Mesothelial cell of epicardium (in vitro differentiated cells): ENCODE results near the gene VSTM2B. TPM values are rescaled to one million over a fixed set of nuclear protein-coding genes. Genes with fewer than 3 reads are reported as not detected.
A peak's percentile ranks its signal among the peaks of the same experiment; 100 is the strongest.

ENCODE experiments used
- DNase-seq, 2 experiments: peaks; one replicate each; pipeline ENCODE4 v3.0.0; 2021; ENCODE audit warnings: low spot score in 2 of 2; ENCODE audit not compliant: unreplicated experiment in 2 of 2
- H3K27ac Mint-ChIP-seq: 2 replicates; pipeline ENCODE4 v1.8.0; 2021; ENCODE audit warnings: mixed read lengths
- H3K27me3 Mint-ChIP-seq: 2 replicates; pipeline ENCODE4 v1.8.0; 2021; ENCODE audit warnings: low read depth, mixed read lengths
- H3K36me3 Mint-ChIP-seq: 2 replicates; pipeline ENCODE4 v1.8.0; 2021; ENCODE audit warnings: mixed read lengths
- H3K4me1 Mint-ChIP-seq: 2 replicates; pipeline ENCODE4 v1.8.0; 2021; ENCODE audit warnings: mixed read lengths
- H3K4me3 Mint-ChIP-seq: 2 replicates; pipeline ENCODE4 v1.8.0; 2021; ENCODE audit warnings: mild to moderate bottlenecking, moderate library complexity, mixed read lengths
- H3K9me3 Mint-ChIP-seq: 2 replicates; pipeline ENCODE4 v1.8.0; 2021; ENCODE audit warnings: mixed read lengths
- CTCF ChIP-seq: fragments of 200-600 bp; sonication (generic); IDR thresholded peaks from one replicate; pipeline ENCODE4 v1.5.0; 2021; ENCODE audit warnings: antibody characterized with exemption; ENCODE audit not compliant: unreplicated experiment
- total RNA-seq: library from RNA; stranded (reverse); gene quantifications from 3 replicates; pipeline ENCODE4 v1.2.1, GENCODE V29; 2021

VSTM2B gene
- total RNA-seq, 1 donor from 2014 or later, result not detected

- Mint-ChIP-seq H3K27ac (no peak overlapping the region), H3K36me3 (no peaks in the 10 kb centered on the region), H3K27me3 (peaks cover 45% of the 10 kb centered on the region), H3K9me3 (no peaks in the 10 kb centered on the region), H3K4me3 (no peak overlapping the region), H3K4me1 (peaks cover 4% of the 10 kb centered on the region)
- peak in 1 of 2 experiments; percentile 16 for DNase-seq
- no peak for TF ChIP-seq CTCF
These were observed 27.9 kb upstream of the VSTM2B start for GRCh38 chr19:29497686-29498436.

- no peak for DNase-seq
- H3K27me3 Mint-ChIP-seq, result peaks cover 39% of the 10 kb centered on the region
- no peak overlapping the region for H3K27ac Mint-ChIP-seq
- no peak for TF ChIP-seq CTCF
- H3K9me3 Mint-ChIP-seq, result no peaks in the 10 kb centered on the region
- H3K4me3 Mint-ChIP-seq, result no peak overlapping the region
- H3K36me3 Mint-ChIP-seq, result no peaks in the 10 kb centered on the region
- H3K4me1 Mint-ChIP-seq, result no peaks in the 10 kb centered on the region
These were observed 26.4 kb upstream of the VSTM2B start for GRCh38 chr19:29499261-29499920.

GRCh38 chr19:29499921-29500590 is 25.7 kb upstream of the VSTM2B start:
- H3K9me3 Mint-ChIP-seq, result no peaks in the 10 kb centered on the region
- H3K27ac Mint-ChIP-seq, result no peak overlapping the region
- TF ChIP-seq CTCF, result no peak
- no peak overlapping the region for H3K4me3 Mint-ChIP-seq
- H3K4me1 Mint-ChIP-seq, result no peaks in the 10 kb centered on the region
- no peaks in the 10 kb centered on the region for H3K36me3 Mint-ChIP-seq
- DNase-seq, result no peak
- peaks cover 37% of the 10 kb centered on the region for H3K27me3 Mint-ChIP-seq

GRCh38 chr19:29501816-29502580 is 23.8 kb upstream of the VSTM2B start:
- no peaks in the 10 kb centered on the region for H3K9me3 Mint-ChIP-seq
- H3K27ac Mint-ChIP-seq, result no peak overlapping the region
- H3K36me3 Mint-ChIP-seq, result no peaks in the 10 kb centered on the region
- no peaks in the 10 kb centered on the region for H3K4me1 Mint-ChIP-seq
- H3K27me3 Mint-ChIP-seq, result peaks cover 32% of the 10 kb centered on the region
- DNase-seq, result no peak
- no peak overlapping the region for H3K4me3 Mint-ChIP-seq
- TF ChIP-seq CTCF, result no peak

- no peak for DNase-seq
- Mint-ChIP-seq H3K36me3 (no peaks in the 10 kb centered on the region), H3K27ac (no peak overlapping the region), H3K9me3 (no peaks in the 10 kb centered on the region), H3K4me1 (no peaks in the 10 kb centered on the region), H3K4me3 (no peak overlapping the region), H3K27me3 (peaks cover 30% of the 10 kb centered on the region)
- TF ChIP-seq CTCF, result no peak
These were observed 23.3 kb upstream of the VSTM2B start for GRCh38 chr19:29502581-29502850.
